HepG2 (cell line): ENCODE data around the gene NFATC3. TPM values are rescaled to one million over a fixed set of nuclear protein-coding genes. Genes with fewer than 3 reads are reported as not detected.

ENCODE experiments used
- ARID2 ChIP-seq: sonication (generic); formaldehyde crosslinking; IDR thresholded peaks from 2 replicates; pipeline ENCODE4 v1.8.1; 2022; ENCODE audit warnings: mild to moderate bottlenecking, missing genetic modification reagents, borderline replicate concordance
- ATF1 ChIP-seq: IDR thresholded peaks from 2 replicates; pipeline ENCODE4 v1.6.1; 2016; ENCODE audit warnings: mild to moderate bottlenecking, control low read depth
- CREBL2 ChIP-seq: sonication (generic); formaldehyde crosslinking; IDR thresholded peaks from 2 replicates; pipeline ENCODE4 v1.8.1; 2023; ENCODE audit warnings: missing genetic modification reagents, mild to moderate bottlenecking, borderline replicate concordance
- DMTF1 ChIP-seq: sonication (generic); formaldehyde crosslinking; IDR thresholded peaks from 2 replicates; pipeline ENCODE4 v1.4.0; 2020; ENCODE audit warnings: mild to moderate bottlenecking, missing genetic modification reagents
- ERF ChIP-seq: IDR thresholded peaks from 2 replicates; pipeline ENCODE4 v1.6.1; 2018; ENCODE audit warnings: missing biosample characterization, missing genetic modification reagents
- HDAC1 ChIP-seq: sonication (generic); formaldehyde crosslinking; IDR thresholded peaks from 2 replicates; pipeline ENCODE4 v1.5.1; 2020; ENCODE audit warnings: mild to moderate bottlenecking, missing genetic modification reagents
- JUN ChIP-seq: sonication (generic); formaldehyde crosslinking; IDR thresholded peaks from 2 replicates; pipeline ENCODE4 v1.4.0; 2020; ENCODE audit warnings: mild to moderate bottlenecking, missing genetic modification reagents
- MED8 ChIP-seq: sonication (generic); formaldehyde crosslinking; IDR thresholded peaks from 2 replicates; pipeline ENCODE4 v1.8.1; 2023; ENCODE audit warnings: mild to moderate bottlenecking, missing genetic modification reagents; ENCODE audit not compliant: insufficient replicate concordance
- MLX ChIP-seq: IDR thresholded peaks from 2 replicates; pipeline ENCODE4 v1.6.1; 2016
- NCOR1 ChIP-seq: fragments of 200-600 bp; sonication (generic); IDR thresholded peaks from 2 replicates; pipeline ENCODE4 v1.7.0; 2017; ENCODE audit warnings: antibody characterized with exemption, low read length, borderline replicate concordance
- RFXAP ChIP-seq: sonication (generic); formaldehyde crosslinking; IDR thresholded peaks from 2 replicates; pipeline ENCODE4 v1.4.0; 2020; ENCODE audit warnings: missing genetic modification reagents, borderline replicate concordance
- SMAD1 ChIP-seq: sonication (generic); formaldehyde crosslinking; IDR thresholded peaks from 2 replicates; pipeline ENCODE4 v1.4.0; 2020; ENCODE audit warnings: missing genetic modification reagents, low read depth, mild to moderate bottlenecking, borderline replicate concordance
- SP2 ChIP-seq: sonication (generic); formaldehyde crosslinking; IDR thresholded peaks from 2 replicates; pipeline ENCODE4 v1.5.1; 2020; ENCODE audit warnings: mild to moderate bottlenecking, missing genetic modification reagents
- TEAD2 ChIP-seq: sonication (generic); formaldehyde crosslinking; IDR thresholded peaks from 2 replicates; pipeline ENCODE4 v1.9.0; 2021; ENCODE audit warnings: missing genetic modification reagents
- ZNF224 ChIP-seq: sonication (generic); formaldehyde crosslinking; IDR thresholded peaks from 2 replicates; pipeline ENCODE4 v1.5.0; 2020; ENCODE audit warnings: mild to moderate bottlenecking, missing genetic modification reagents
- ZNF337 ChIP-seq: sonication (generic); formaldehyde crosslinking; IDR thresholded peaks from 2 replicates; pipeline ENCODE4 v1.5.1; 2020; ENCODE audit warnings: missing genetic modification reagents, low read depth, mild to moderate bottlenecking, borderline replicate concordance
- ZNF350 ChIP-seq: sonication (generic); formaldehyde crosslinking; IDR thresholded peaks from 2 replicates; pipeline ENCODE4 v1.4.0; 2020; ENCODE audit warnings: mild to moderate bottlenecking, low read depth, missing genetic modification reagents, borderline replicate concordance
- ZNF446 ChIP-seq: sonication (generic); formaldehyde crosslinking; IDR thresholded peaks from 2 replicates; pipeline ENCODE4 v1.5.0; 2020; ENCODE audit warnings: mild to moderate bottlenecking, missing genetic modification reagents
- ZNF580 ChIP-seq: IDR thresholded peaks from 2 replicates; pipeline ENCODE4 v1.6.1; 2016; ENCODE audit warnings: low read depth, borderline replicate concordance
- ZNF703 ChIP-seq: sonication (generic); formaldehyde crosslinking; IDR thresholded peaks from 2 replicates; pipeline ENCODE4 v1.5.1; 2020; ENCODE audit warnings: missing genetic modification reagents, mild to moderate bottlenecking, moderate library complexity, borderline replicate concordance
- ZNF740 ChIP-seq: sonication (generic); formaldehyde crosslinking; IDR thresholded peaks from 2 replicates; pipeline ENCODE4 v1.4.0; 2020; ENCODE audit warnings: missing genetic modification reagents
- ZNF800 ChIP-seq: sonication (generic); formaldehyde crosslinking; IDR thresholded peaks from 2 replicates; pipeline ENCODE4 v1.4.0; 2020; ENCODE audit warnings: missing genetic modification reagents
- ZNF883 ChIP-seq: sonication (generic); formaldehyde crosslinking; IDR thresholded peaks from 2 replicates; pipeline ENCODE4 v1.5.1; 2020; ENCODE audit warnings: mild to moderate bottlenecking, missing genetic modification reagents; ENCODE audit errors: not compliant biosample characterization
- polyA plus RNA-seq, 8 experiments: library from polyadenylated mRNA; depleted of rRNA in 3 of 8; stranded (reverse) in 7 of 8; unstranded in 1 of 8; fragments of >200 nt; fragmentation: Illumina TruSeq in 4 of 8; extraction: Trizol in 4 of 8; gene quantifications; 2 replicates each; pipeline versions ENCODE4 v1.2.1 to v1.2.3, GENCODE V29; 2011 to 2016; ENCODE audit warnings: low read depth in 4 of 8, missing spikeins in 1 of 8, mixed read lengths in 1 of 8; ENCODE audit not compliant: insufficient read depth in 1 of 8
- total RNA-seq, 5 experiments: library from RNA; depleted of rRNA; stranded (reverse); fragments of >200 nt; fragmentation: Illumina TruSeq; extraction: Trizol; gene quantifications; 2 replicates each; pipeline ENCODE4 v1.2.3, GENCODE V29; 2016; ENCODE audit warnings: low read depth in 1 of 5

NFATC3 gene
- total and polyA plus RNA-seq, 2 of the 13 experiments (the other 11 are each of a cell fraction or from before 2014, with no cell fraction given) = 52.6 to 62.7 TPM

GRCh38 chr16:68235108-68235886 lies 150.1 kb downstream of the NFATC3 start (continued):
- TF ChIP-seq DMTF1 (CRISPR knock-in tag) (peak; percentile 88; the same call in 1 of the 2 replicates), ATF1 (CRISPR knock-in tag) (no peak), ZNF800 (peak; percentile 73; the same call in 1 of the 2 replicates), MED8 (no peak), MLX (CRISPR knock-in tag) (no peak), ERF (CRISPR knock-in tag) (peak; percentile 19; the same call in 1 of the 2 replicates), ZNF224 (CRISPR knock-in tag) (0 out of 2 replicates have a peak, but pooled peaks have one; percentile 7), RFXAP (CRISPR knock-in tag) (0 out of 2 replicates have a peak, but pooled peaks have one; percentile 8), ZNF580 (CRISPR knock-in tag) (peak; percentile 55; the same call in 1 of the 2 replicates), CREBL2 (0 out of 2 replicates have a peak, but pooled peaks have one; percentile 12), ZNF446 (CRISPR knock-in tag) (no peak), SP2 (CRISPR knock-in tag) (0 out of 2 replicates have a peak, but pooled peaks have one; percentile 11), ZNF337 (CRISPR knock-in tag) (0 out of 2 replicates have a peak, but pooled peaks have one; percentile 4), ZNF883 (CRISPR knock-in tag) (no peak), HDAC1 (CRISPR knock-in tag) (0 out of 2 replicates have a peak, but pooled peaks have one; percentile 50), SMAD1 (CRISPR knock-in tag) (0 out of 2 replicates have a peak, but pooled peaks have one; percentile 69), NCOR1 (0 out of 2 replicates have a peak, but pooled peaks have one; percentile 4), ARID2 (CRISPR knock-in tag) (peak; percentile 87), TEAD2 (CRISPR knock-in tag) (0 out of 2 replicates have a peak, but pooled peaks have one; percentile 59), ZNF740 (CRISPR knock-in tag) (no peak; the same call in 1 of the 2 replicates), JUN (CRISPR knock-in tag) (no peak), ZNF350 (CRISPR knock-in tag) (peak; percentile 77), ZNF703 (0 out of 2 replicates have a peak, but pooled peaks have one; percentile 10)
